PC-9 (cell line): ENCODE data around the gene C14orf132. TPM values are rescaled to one million over a fixed set of nuclear protein-coding genes. Genes with fewer than 3 reads are reported as not detected.

Experiments
- BruUV-seq: library from RNA; stranded (reverse); fragments of 400-500 nt; replicated peaks from 2 replicates; lab custom pipeline; 2021; lab: Mats Ljungman, UMichigan
- CTCF ChIA-PET: fragments of 300-600 bp; sonication (Branson Sonifier 250); formaldehyde crosslinking; loops from one replicate; lab custom pipeline; 2022; ENCODE audit warnings: antibody characterized with exemption; lab: Charles Lee
- POLR2A ChIA-PET: fragments of 300-600 bp; sonication (Branson Sonifier 250); formaldehyde crosslinking; loops from one replicate; lab custom pipeline; 2022; ENCODE audit warnings: antibody characterized with exemption; ENCODE audit not compliant: unreplicated experiment; lab: Charles Lee
- DNase-seq, 2 experiments: peaks; one replicate each; pipeline versions ENCODE4 v3.0.0 to v3.0.0-alpha.2; 2015 to 2022; ENCODE audit warnings: mixed read lengths in 1 of 2
- H2AFZ ChIP-seq: fragments of 200-600 bp; sonication (generic); 2 replicates; pipeline ENCODE4 v1.8.1; 2017; ENCODE audit warnings: antibody characterized with exemption
- H3F3A ChIP-seq: fragments of 200-600 bp; sonication (generic); 2 replicates; pipeline ENCODE4 v1.8.1; 2017; ENCODE audit warnings: antibody characterized with exemption, mild to moderate bottlenecking, low read depth; ENCODE audit not compliant: insufficient read depth
- H3K27ac ChIP-seq: fragments of 200-600 bp; sonication (generic); 2 replicates; pipeline ENCODE4 v1.6.1; 2016; ENCODE audit warnings: mixed run types
- H3K27me3 ChIP-seq: fragments of 200-600 bp; sonication (generic); 2 replicates; pipeline ENCODE4 v1.6.1; 2016; ENCODE audit warnings: low read depth, mixed run types; ENCODE audit not compliant: insufficient read depth
- H3K36me3 ChIP-seq: fragments of 200-600 bp; sonication (generic); 2 replicates; pipeline ENCODE4 v1.6.1; 2016; ENCODE audit warnings: low read depth, mixed run types
- H3K4me1 ChIP-seq: fragments of 200-600 bp; sonication (generic); replicated peaks from 2 replicates; pipeline ENCODE4 v1.6.1; 2016; ENCODE audit warnings: mixed run types; ENCODE audit not compliant: insufficient read depth
- H3K4me2 ChIP-seq: fragments of 200-600 bp; sonication (generic); 2 replicates; pipeline ENCODE4 v1.6.1; 2017; ENCODE audit warnings: mixed run types
- H3K4me3 ChIP-seq: fragments of 200-600 bp; sonication (generic); 2 replicates; pipeline ENCODE4 v1.6.1; 2016; ENCODE audit warnings: mixed run types
- H3K79me2 ChIP-seq: fragments of 200-600 bp; sonication (generic); 2 replicates; pipeline ENCODE4 v1.6.1; 2017; ENCODE audit warnings: low read depth, mixed run types
- H3K9me2 ChIP-seq: fragments of 200-600 bp; sonication (generic); 2 replicates; pipeline ENCODE4 v1.8.1; 2017; ENCODE audit warnings: mild to moderate bottlenecking; ENCODE audit not compliant: insufficient read depth
- H3K9me3 ChIP-seq: fragments of 200-600 bp; sonication (generic); 2 replicates; pipeline ENCODE4 v1.8.1; 2016; ENCODE audit warnings: low read depth; ENCODE audit not compliant: insufficient read depth
- H4K20me1 ChIP-seq: fragments of 200-600 bp; sonication (generic); 2 replicates; pipeline ENCODE4 v1.8.1; 2017; ENCODE audit not compliant: insufficient read depth
- CTCF ChIP-seq: fragments of 200-600 bp; sonication (generic); conservative IDR thresholded peaks from 2 replicates; pipeline ENCODE4 v1.6.1; 2017; ENCODE audit warnings: mixed run types, antibody characterized with exemption, mild to moderate bottlenecking, moderate library complexity
- EZH2 ChIP-seq: fragments of 200-600 bp; sonication (generic); IDR thresholded peaks from 2 replicates; pipeline ENCODE4 v1.8.0; 2017; ENCODE audit warnings: antibody characterized with exemption, low read depth
- intact Hi-C: fragments of 100-400 bp; cut with micrococcal nuclease; formaldehyde crosslinking; loops from one replicate; pipeline ENCODE4 v1.10.0; 2022; ENCODE audit not compliant: unreplicated experiment
- total RNA-seq: library from RNA; stranded (reverse); gene quantifications from 2 replicates; pipeline ENCODE4 v1.2.3, GENCODE V29; 2021

C14orf132 gene
- total RNA-seq, 1 experiment from 2014 or later, result not detected

GRCh38 chr14:96096639-96097610 is 57.8 kb downstream of the C14orf132 start:
- H3K9me2 ChIP-seq, result no peaks in the 10 kb centered on the region
- no TSS peak for BruUV-seq
- CTCF ChIA-PET, result no interaction called here
- H3K4me1 ChIP-seq, result peaks cover 64% of the 10 kb centered on the region
- H3K27ac ChIP-seq, result peak overlapping the region; percentile 42; the same call in 1 of the 2 replicates
- POLR2A ChIA-PET, result no interaction called here
- intact Hi-C loops, result loop anchor here (5.0 kb wide), 1 partner anchor 535 kb away; no protein-coding TSS in a partner anchor
- H3F3A ChIP-seq, result peaks cover 15% of the 10 kb centered on the region; the same call in 1 of the 2 replicates
- no peak overlapping the region for H2AFZ ChIP-seq
- H3K4me3 ChIP-seq, result no peak overlapping the region
- no peak for TF ChIP-seq EZH2
- TF ChIP-seq CTCF, result no peak
- H3K27me3 ChIP-seq, result no peaks in the 10 kb centered on the region
- no peak for DNase-seq
- peak overlapping the region; percentile 63; the same call in 1 of the 2 replicates for H3K4me2 ChIP-seq
- no peaks in the 10 kb centered on the region for H4K20me1 ChIP-seq
- no peaks in the 10 kb centered on the region for H3K36me3 ChIP-seq
- no peaks in the 10 kb centered on the region for H3K9me3 ChIP-seq
- H3K79me2 ChIP-seq, result no peaks in the 10 kb centered on the region

- peaks cover 15% of the 10 kb centered on the region; the same call in 1 of the 2 replicates for H3F3A ChIP-seq
- DNase-seq, result no peak
- POLR2A ChIA-PET, result no interaction called here
- no peaks in the 10 kb centered on the region for H4K20me1 ChIP-seq
- H3K79me2 ChIP-seq, result no peaks in the 10 kb centered on the region
- intact Hi-C loops, result loop anchor here (1.0 to 5.0 kb wide), 2 partner anchors 41 to 535 kb away; no protein-coding TSS in a partner anchor
- peaks cover 61% of the 10 kb centered on the region for H3K4me1 ChIP-seq
- no peaks in the 10 kb centered on the region for H3K9me2 ChIP-seq
- no peaks in the 10 kb centered on the region for H3K9me3 ChIP-seq
- no peaks in the 10 kb centered on the region for H3K27me3 ChIP-seq
- no TSS peak for BruUV-seq
- H2AFZ ChIP-seq, result no peak overlapping the region
- H3K36me3 ChIP-seq, result no peaks in the 10 kb centered on the region
- CTCF ChIA-PET, result interaction anchor here (1.6 kb wide), 1 partner anchor 41 kb away, joined by 9 read pairs; no protein-coding TSS in a partner anchor
- H3K4me3 ChIP-seq, result no peak overlapping the region
- no peak overlapping the region for H3K27ac ChIP-seq
- H3K4me2 ChIP-seq, result no peak overlapping the region
- TF ChIP-seq EZH2 (no peak), CTCF (no peak)
Observed at GRCh38 chr14:96097752-96098151, 58.6 kb downstream of the C14orf132 start.

GRCh38 chr14:96098309-96098998 is 59.3 kb downstream of the C14orf132 start:
- Histone ChIP-seq H3F3A (peaks cover 15% of the 10 kb centered on the region; the same call in 1 of the 2 replicates), H3K79me2 (no peaks in the 10 kb centered on the region), H4K20me1 (no peaks in the 10 kb centered on the region), H3K9me2 (no peaks in the 10 kb centered on the region), H3K4me2 (no peak overlapping the region), H3K27ac (no peak overlapping the region), H2AFZ (no peak overlapping the region), H3K4me3 (no peak overlapping the region), H3K9me3 (no peaks in the 10 kb centered on the region), H3K4me1 (peaks cover 54% of the 10 kb centered on the region), H3K36me3 (no peaks in the 10 kb centered on the region), H3K27me3 (no peaks in the 10 kb centered on the region)
- BruUV-seq, result no TSS peak
- TF ChIP-seq EZH2 (no peak), CTCF (peak; percentile 80)
- POLR2A ChIA-PET, result no interaction called here
- DNase-seq, result peak in 1 of 2 experiments; percentile 70
- CTCF ChIA-PET, result interaction anchor here (0.6 to 1.6 kb wide), 2 partner anchors 38 to 42 kb away, joined by 9 to 15 read pairs; no protein-coding TSS in a partner anchor
- intact Hi-C loops, result loop anchor here (1.0 to 5.0 kb wide), 2 partner anchors 42 to 536 kb away; no protein-coding TSS in a partner anchor
